WI38 (cell line): ENCODE measurements around the gene CLCNKA.

Source experiments
- H3K4me3 ChIP-seq: 2 replicates; pipeline ENCODE4 v1.5.1; 2011; ENCODE audit warnings: low read depth, mild to moderate bottlenecking, control low read depth, low read length
- CTCF ChIP-seq: IDR thresholded peaks from 2 replicates; pipeline ENCODE4 v1.5.1; 2012; ENCODE audit warnings: low read depth, mild to moderate bottlenecking, control low read depth, low read length

The CLCNKA gene

GRCh38 chr1:16067127-16067768 is 45.4 kb downstream of the CLCNKA start:
- TF ChIP-seq CTCF = no peak
- H3K4me3 ChIP-seq = no peak overlapping the region

GRCh38 chr1:16067933-16068332 is 46.1 kb downstream of the CLCNKA start:
- H3K4me3 ChIP-seq = no peak overlapping the region
- no peak for TF ChIP-seq CTCF

- no peak overlapping the region for H3K4me3 ChIP-seq
- TF ChIP-seq CTCF = no peak
Measured at GRCh38 chr1:16068356-16069270, 46.8 kb downstream of the CLCNKA start.

- no peak overlapping the region for H3K4me3 ChIP-seq
- no peak for TF ChIP-seq CTCF
Measured at GRCh38 chr1:16070640-16071355, 49.0 kb downstream of the CLCNKA start.

DNA sequence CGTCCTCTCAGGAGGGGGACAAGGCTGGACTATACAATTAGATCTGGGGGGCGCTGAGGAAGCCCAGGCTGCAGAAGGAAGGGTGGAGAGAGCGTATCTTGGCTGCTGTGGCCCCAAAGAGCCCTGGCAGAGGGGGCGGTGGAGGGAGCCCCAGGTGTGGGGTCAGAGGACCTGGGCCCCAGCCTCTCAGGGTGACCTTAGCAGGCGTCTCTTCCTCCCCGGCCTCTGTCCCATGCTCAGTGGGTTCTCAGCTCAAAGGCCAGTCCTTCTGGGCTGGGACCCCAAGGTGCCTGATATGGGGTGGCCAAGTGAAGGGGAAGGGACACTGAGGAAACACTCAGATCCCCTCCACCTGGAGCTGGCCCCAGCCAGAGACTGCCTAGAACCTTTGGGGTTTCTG is 49.8 kb downstream of the CLCNKA start:
- H3K4me3 ChIP-seq = no peak overlapping the region
- no peak for TF ChIP-seq CTCF

GRCh38 chr1:16072095-16072494 is 50.3 kb downstream of the CLCNKA start:
- no peak for TF ChIP-seq CTCF
- no peak overlapping the region for H3K4me3 ChIP-seq
